ENCODE results near the gene HDAC4.

Gene HDAC4

DNA sequence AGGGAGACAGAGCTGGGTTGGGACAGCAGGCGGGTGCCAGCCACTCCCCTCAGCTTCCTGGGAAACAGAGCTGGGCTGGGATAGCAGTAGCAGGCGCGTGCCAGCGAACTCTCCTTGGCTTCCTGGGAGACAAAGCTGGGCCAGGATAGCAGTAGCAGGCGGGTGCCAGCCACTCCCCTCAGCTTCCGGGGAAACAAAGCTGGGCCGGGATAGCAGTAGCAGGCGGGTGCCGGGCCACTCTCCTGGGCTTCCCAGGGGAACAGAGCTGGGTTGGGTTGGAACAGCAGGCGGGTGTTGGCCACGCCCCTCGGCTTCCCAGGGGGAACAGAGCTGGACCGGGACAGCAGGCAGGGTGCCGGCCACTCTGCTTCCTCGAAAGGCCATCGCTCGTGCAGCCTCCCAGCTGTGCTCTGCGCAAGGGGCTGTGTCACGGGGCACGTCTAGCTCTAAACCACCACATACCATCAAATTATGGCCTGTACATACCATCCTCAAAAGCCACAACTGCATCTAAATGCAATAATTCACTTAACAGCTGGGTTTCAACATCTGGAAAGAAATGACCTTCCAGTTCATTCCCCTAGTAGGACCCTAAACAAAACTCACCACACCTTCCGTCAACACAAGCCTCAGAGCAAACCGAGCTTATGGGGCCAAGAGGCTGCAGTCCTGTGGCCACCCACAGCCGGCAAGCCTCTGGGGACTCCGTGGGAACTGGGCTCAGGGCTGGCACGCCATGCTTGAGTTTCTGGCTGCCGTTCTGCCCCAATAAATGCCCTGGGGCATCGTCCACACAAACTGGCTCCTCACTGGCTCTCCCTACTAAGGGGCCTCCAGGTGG, 324.7 kb downstream of the HDAC4 start:
- peak; percentile 11 for TF ChIP-seq EP300 (IDR thresholded peaks at IDR 0.05; ENCODE audit: borderline replicate concordance)
- no peak for TF ChIP-seq RAD21 (IDR thresholded peaks at IDR 0.05; ENCODE audit: low read depth)
- TF ChIP-seq EGR1 (IDR thresholded peaks at IDR 0.05), result no peak
- TF ChIP-seq, protein P1, sequence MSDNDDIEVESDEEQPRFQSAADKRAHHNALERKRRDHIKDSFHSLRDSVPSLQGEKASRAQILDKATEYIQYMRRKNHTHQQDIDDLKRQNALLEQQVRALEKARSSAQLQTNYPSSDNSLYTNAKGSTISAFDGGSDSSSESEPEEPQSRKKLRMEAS (IDR thresholded peaks at IDR 0.05), result peak; percentile 21; the same call in 1 of the 2 replicates
- 0 out of 2 replicates have a peak, but pooled peaks have one; percentile 23 for TF ChIP-seq NFIC (IDR thresholded peaks at IDR 0.05)
- TF ChIP-seq TCF12 (IDR thresholded peaks at IDR 0.05; ENCODE audit: low read depth), result peak; percentile 63
- no peak for TF ChIP-seq TAF1 (IDR thresholded peaks at IDR 0.05; ENCODE audit: low read depth)
- no peak for TF ChIP-seq CEBPB (IDR thresholded peaks at IDR 0.05)
- TF ChIP-seq, protein P2, sequence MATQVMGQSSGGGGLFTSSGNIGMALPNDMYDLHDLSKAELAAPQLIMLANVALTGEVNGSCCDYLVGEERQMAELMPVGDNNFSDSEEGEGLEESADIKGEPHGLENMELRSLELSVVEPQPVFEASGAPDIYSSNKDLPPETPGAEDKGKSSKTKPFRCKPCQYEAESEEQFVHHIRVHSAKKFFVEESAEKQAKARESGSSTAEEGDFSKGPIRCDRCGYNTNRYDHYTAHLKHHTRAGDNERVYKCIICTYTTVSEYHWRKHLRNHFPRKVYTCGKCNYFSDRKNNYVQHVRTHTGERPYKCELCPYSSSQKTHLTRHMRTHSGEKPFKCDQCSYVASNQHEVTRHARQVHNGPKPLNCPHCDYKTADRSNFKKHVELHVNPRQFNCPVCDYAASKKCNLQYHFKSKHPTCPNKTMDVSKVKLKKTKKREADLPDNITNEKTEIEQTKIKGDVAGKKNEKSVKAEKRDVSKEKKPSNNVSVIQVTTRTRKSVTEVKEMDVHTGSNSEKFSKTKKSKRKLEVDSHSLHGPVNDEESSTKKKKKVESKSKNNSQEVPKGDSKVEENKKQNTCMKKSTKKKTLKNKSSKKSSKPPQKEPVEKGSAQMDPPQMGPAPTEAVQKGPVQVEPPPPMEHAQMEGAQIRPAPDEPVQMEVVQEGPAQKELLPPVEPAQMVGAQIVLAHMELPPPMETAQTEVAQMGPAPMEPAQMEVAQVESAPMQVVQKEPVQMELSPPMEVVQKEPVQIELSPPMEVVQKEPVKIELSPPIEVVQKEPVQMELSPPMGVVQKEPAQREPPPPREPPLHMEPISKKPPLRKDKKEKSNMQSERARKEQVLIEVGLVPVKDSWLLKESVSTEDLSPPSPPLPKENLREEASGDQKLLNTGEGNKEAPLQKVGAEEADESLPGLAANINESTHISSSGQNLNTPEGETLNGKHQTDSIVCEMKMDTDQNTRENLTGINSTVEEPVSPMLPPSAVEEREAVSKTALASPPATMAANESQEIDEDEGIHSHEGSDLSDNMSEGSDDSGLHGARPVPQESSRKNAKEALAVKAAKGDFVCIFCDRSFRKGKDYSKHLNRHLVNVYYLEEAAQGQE (IDR thresholded peaks at IDR 0.05; ENCODE audit: low read depth), result no peak

DNA sequence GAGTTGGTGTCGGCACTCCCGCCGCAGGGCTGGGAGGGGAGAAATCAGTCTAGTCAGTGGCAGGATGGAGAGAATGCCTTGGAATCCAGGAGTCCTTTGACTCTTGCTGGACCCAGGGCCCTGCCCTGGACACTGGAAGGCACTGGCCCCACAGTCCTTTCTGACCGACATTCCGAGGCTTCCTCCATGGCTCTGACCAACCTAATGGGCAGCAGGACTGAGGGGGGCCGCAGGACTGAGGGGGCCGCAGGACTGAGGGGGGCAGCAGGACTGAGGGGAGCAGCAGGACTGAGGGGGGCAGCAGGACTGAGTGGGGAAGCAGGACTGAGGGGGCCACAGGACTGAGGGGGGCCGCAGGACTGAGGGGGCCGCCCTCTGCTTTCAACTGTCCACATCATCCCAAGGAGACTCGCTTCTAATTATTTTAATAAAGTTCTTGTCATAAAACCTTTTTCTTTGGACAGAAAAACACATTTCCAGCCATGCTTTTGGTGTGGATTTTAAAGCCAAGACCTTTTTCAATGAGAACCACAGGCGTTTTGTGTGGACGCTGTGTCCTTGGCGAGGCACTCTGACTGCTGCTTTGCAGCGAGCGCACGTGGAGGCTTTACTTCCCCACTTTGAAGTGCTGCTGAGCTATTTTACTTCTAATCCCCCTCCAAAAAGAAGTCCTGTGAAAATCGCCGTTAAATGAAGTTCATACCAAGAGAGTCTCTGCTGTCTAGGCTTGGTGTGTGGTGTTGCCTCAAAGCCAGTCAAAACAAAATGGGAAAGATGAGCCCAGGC, 326.9 kb downstream of the HDAC4 start:
- TF ChIP-seq NFIC (IDR thresholded peaks at IDR 0.05) (no peak), TAF1 (IDR thresholded peaks at IDR 0.05; ENCODE audit: low read depth) (no peak), FOXM1 (IDR thresholded peaks at IDR 0.05; ENCODE audit: borderline replicate concordance, low read depth) (no peak), YY1 (IDR thresholded peaks at IDR 0.05; ENCODE audit: low read depth) (no peak), TEAD4 (IDR thresholded peaks at IDR 0.05) (no peak), EP300 (IDR thresholded peaks at IDR 0.05; ENCODE audit: borderline replicate concordance) (no peak)

DNA sequence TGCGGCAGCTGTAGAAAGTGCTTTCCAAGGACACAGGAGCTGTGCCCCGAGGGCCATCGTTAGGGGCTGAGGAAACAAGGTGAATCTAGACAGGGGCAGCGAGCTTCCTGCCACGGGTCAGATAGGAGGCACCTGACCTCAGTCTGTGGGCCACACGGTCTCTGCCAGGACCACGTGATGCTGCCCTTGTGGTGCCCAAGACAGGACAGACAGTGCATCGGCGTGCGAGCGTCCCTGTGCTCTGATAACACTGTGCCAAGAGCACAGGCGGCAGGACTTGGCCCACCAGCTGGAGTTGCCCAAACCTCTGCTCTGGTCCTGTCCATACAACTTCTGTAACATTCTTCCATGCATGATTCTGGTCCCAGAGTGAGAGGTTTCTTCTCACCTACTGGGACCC, 327.6 kb downstream of the HDAC4 start:
- TF ChIP-seq ZBTB7A (IDR thresholded peaks at IDR 0.05; ENCODE audit: low read depth) (no peak), TEAD4 (IDR thresholded peaks at IDR 0.05) (no peak), CREB1 (IDR thresholded peaks at IDR 0.05; ENCODE audit: low read depth) (no peak), CEBPB (IDR thresholded peaks at IDR 0.05) (no peak), FOXM1 (IDR thresholded peaks at IDR 0.05; ENCODE audit: borderline replicate concordance, low read depth) (no peak), EP300 (IDR thresholded peaks at IDR 0.05; ENCODE audit: borderline replicate concordance) (no peak), TCF12 (IDR thresholded peaks at IDR 0.05; ENCODE audit: low read depth) (no peak), RAD21 (IDR thresholded peaks at IDR 0.05; ENCODE audit: low read depth) (no peak), EGR1 (IDR thresholded peaks at IDR 0.05) (no peak), TAF1 (IDR thresholded peaks at IDR 0.05; ENCODE audit: low read depth) (no peak), YY1 (IDR thresholded peaks at IDR 0.05; ENCODE audit: low read depth) (no peak), NFIC (IDR thresholded peaks at IDR 0.05) (no peak)
- TF ChIP-seq, protein P3, sequence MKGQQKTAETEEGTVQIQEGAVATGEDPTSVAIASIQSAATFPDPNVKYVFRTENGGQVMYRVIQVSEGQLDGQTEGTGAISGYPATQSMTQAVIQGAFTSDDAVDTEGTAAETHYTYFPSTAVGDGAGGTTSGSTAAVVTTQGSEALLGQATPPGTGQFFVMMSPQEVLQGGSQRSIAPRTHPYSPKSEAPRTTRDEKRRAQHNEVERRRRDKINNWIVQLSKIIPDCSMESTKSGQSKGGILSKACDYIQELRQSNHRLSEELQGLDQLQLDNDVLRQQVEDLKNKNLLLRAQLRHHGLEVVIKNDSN (IDR thresholded peaks at IDR 0.05), result no peak
- TF ChIP-seq, protein P1 (IDR thresholded peaks at IDR 0.05), result no peak
- TF ChIP-seq, protein P2 (IDR thresholded peaks at IDR 0.05; ENCODE audit: low read depth), result no peak

DNA sequence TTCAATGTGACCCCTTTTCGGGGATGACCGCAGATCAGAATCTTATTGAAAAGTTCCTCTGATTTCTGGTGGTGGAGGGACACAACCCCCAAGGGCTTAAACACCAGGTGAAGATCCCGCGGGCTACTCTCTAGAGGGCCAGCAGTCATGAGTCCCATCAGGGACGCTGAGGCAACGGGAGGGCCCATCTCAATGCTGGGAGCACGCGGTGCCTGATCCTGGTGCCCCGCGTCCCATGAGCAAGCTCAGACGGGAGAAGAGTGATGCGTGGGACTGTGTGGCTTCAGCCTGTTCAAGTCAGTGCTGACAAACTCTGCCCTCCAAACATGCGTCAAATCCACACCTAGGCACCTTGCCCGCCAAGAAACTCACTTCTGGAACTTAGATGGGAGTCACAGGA, 328.0 kb downstream of the HDAC4 start:
- TF ChIP-seq TCF12 (IDR thresholded peaks at IDR 0.05; ENCODE audit: low read depth) (no peak), CEBPB (IDR thresholded peaks at IDR 0.05) (no peak), RAD21 (IDR thresholded peaks at IDR 0.05; ENCODE audit: low read depth) (no peak), TAF1 (IDR thresholded peaks at IDR 0.05; ENCODE audit: low read depth) (no peak), ZBTB7A (IDR thresholded peaks at IDR 0.05; ENCODE audit: low read depth) (no peak), FOXM1 (IDR thresholded peaks at IDR 0.05; ENCODE audit: borderline replicate concordance, low read depth) (no peak), CREB1 (IDR thresholded peaks at IDR 0.05; ENCODE audit: low read depth) (no peak), TEAD4 (IDR thresholded peaks at IDR 0.05) (no peak), EGR1 (IDR thresholded peaks at IDR 0.05) (no peak), EP300 (IDR thresholded peaks at IDR 0.05; ENCODE audit: borderline replicate concordance) (no peak)
- TF ChIP-seq, protein P2 (IDR thresholded peaks at IDR 0.05; ENCODE audit: low read depth), result no peak
- TF ChIP-seq, protein P1 (IDR thresholded peaks at IDR 0.05), result no peak
- TF ChIP-seq, protein P3 (IDR thresholded peaks at IDR 0.05), result no peak

Measured in Ishikawa (cell line).